HepG2 (cell line): ENCODE results near the gene PARD3. TPM values are rescaled to one million over a fixed set of nuclear protein-coding genes. Genes with fewer than 3 reads are reported as not detected.

Source experiments
- AHDC1 ChIP-seq: sonication (generic); formaldehyde crosslinking; IDR thresholded peaks from 2 replicates; pipeline ENCODE4 v1.5.1; 2020; ENCODE audit warnings: mild to moderate bottlenecking, missing genetic modification reagents, borderline replicate concordance
- BRD4 ChIP-seq: sonication (generic); formaldehyde crosslinking; IDR thresholded peaks from 2 replicates; pipeline ENCODE4 v1.4.0; 2020; ENCODE audit warnings: missing genetic modification reagents
- FOXM1 ChIP-seq: sonication (generic); formaldehyde crosslinking; IDR thresholded peaks from 2 replicates; pipeline ENCODE4 v1.5.0; 2020; ENCODE audit warnings: missing genetic modification reagents
- PRMT3 ChIP-seq: sonication (generic); formaldehyde crosslinking; IDR thresholded peaks from 2 replicates; pipeline ENCODE4 v1.8.1; 2022; ENCODE audit warnings: low read depth, mild to moderate bottlenecking, moderate library complexity, missing genetic modification reagents, borderline replicate concordance
- SAFB2 ChIP-seq: sonication (generic); formaldehyde crosslinking; IDR thresholded peaks from 2 replicates; pipeline ENCODE4 v1.5.1; 2020; ENCODE audit warnings: missing genetic modification reagents, low read depth, mild to moderate bottlenecking, borderline replicate concordance
- SNAPC2 ChIP-seq: sonication (generic); formaldehyde crosslinking; IDR thresholded peaks from 2 replicates; pipeline ENCODE4 v1.8.1; 2022; ENCODE audit warnings: mild to moderate bottlenecking, missing genetic modification reagents
- TAF1 ChIP-seq: sonication (generic); formaldehyde crosslinking; IDR thresholded peaks from 2 replicates; pipeline ENCODE4 v1.4.0; 2020; ENCODE audit warnings: missing genetic modification reagents
- ZNF10 ChIP-seq: sonication (generic); formaldehyde crosslinking; IDR thresholded peaks from 2 replicates; pipeline ENCODE4 v1.4.0; 2020; ENCODE audit warnings: mild to moderate bottlenecking, low read depth, missing genetic modification reagents, borderline replicate concordance
- ZNF678 ChIP-seq: sonication (generic); formaldehyde crosslinking; IDR thresholded peaks from 2 replicates; pipeline ENCODE4 v1.4.0; 2020; ENCODE audit warnings: mild to moderate bottlenecking, missing genetic modification reagents
- ZSCAN30 ChIP-seq: sonication (generic); formaldehyde crosslinking; IDR thresholded peaks from 2 replicates; pipeline ENCODE4 v1.5.0; 2020; ENCODE audit warnings: mild to moderate bottlenecking, missing genetic modification reagents
- polyA plus RNA-seq, 8 experiments: library from polyadenylated mRNA; depleted of rRNA in 3 of 8; stranded (reverse) in 7 of 8; unstranded in 1 of 8; fragments of >200 nt; fragmentation: Illumina TruSeq in 4 of 8; extraction: Trizol in 4 of 8; gene quantifications; 2 replicates each; pipeline versions ENCODE4 v1.2.1 to v1.2.3, GENCODE V29; 2011 to 2016; ENCODE audit warnings: low read depth in 4 of 8, missing spikeins in 1 of 8, mixed read lengths in 1 of 8; ENCODE audit not compliant: insufficient read depth in 1 of 8
- total RNA-seq, 5 experiments: library from RNA; depleted of rRNA; stranded (reverse); fragments of >200 nt; fragmentation: Illumina TruSeq; extraction: Trizol; gene quantifications; 2 replicates each; pipeline ENCODE4 v1.2.3, GENCODE V29; 2016; ENCODE audit warnings: low read depth in 1 of 5
- TF ChIP-seq, protein P1 (sequence below): sonication (generic); formaldehyde crosslinking; IDR thresholded peaks from one replicate; pipeline ENCODE4 v1.5.1; 2020; ENCODE audit warnings: mild to moderate bottlenecking, missing genetic modification reagents; ENCODE audit errors: not compliant biosample characterization
- TF ChIP-seq, protein P2 (sequence below): sonication (generic); formaldehyde crosslinking; conservative IDR thresholded peaks from 2 replicates; pipeline ENCODE4 v1.8.1; 2023; ENCODE audit warnings: missing genetic modification reagents

PARD3 gene
- total and polyA plus RNA-seq, 2 of the 13 experiments (the other 11 are each of a cell fraction or from before 2014, with no cell fraction given): 40.9 to 60.0 TPM

DNA sequence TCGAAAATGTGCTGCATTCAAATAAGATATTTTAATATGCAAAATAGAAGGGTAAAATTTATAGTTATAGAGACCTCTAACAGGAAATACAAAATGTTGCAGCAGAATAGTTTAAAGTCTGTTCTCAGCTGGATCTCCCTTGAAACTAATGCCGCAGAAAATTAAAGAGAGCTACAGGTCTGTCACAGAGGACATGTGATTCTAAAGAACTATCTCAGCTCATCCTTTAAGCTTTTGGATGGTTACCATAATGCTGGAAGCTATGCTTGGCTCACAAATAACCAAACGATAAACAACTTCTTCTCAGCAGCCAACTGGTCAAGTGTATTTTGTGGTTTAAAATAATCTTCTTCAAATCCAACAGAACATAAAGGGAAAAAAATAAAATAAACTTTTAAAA is 353.0 kb downstream of the PARD3 start (continued):
- TF ChIP-seq, protein P1, sequence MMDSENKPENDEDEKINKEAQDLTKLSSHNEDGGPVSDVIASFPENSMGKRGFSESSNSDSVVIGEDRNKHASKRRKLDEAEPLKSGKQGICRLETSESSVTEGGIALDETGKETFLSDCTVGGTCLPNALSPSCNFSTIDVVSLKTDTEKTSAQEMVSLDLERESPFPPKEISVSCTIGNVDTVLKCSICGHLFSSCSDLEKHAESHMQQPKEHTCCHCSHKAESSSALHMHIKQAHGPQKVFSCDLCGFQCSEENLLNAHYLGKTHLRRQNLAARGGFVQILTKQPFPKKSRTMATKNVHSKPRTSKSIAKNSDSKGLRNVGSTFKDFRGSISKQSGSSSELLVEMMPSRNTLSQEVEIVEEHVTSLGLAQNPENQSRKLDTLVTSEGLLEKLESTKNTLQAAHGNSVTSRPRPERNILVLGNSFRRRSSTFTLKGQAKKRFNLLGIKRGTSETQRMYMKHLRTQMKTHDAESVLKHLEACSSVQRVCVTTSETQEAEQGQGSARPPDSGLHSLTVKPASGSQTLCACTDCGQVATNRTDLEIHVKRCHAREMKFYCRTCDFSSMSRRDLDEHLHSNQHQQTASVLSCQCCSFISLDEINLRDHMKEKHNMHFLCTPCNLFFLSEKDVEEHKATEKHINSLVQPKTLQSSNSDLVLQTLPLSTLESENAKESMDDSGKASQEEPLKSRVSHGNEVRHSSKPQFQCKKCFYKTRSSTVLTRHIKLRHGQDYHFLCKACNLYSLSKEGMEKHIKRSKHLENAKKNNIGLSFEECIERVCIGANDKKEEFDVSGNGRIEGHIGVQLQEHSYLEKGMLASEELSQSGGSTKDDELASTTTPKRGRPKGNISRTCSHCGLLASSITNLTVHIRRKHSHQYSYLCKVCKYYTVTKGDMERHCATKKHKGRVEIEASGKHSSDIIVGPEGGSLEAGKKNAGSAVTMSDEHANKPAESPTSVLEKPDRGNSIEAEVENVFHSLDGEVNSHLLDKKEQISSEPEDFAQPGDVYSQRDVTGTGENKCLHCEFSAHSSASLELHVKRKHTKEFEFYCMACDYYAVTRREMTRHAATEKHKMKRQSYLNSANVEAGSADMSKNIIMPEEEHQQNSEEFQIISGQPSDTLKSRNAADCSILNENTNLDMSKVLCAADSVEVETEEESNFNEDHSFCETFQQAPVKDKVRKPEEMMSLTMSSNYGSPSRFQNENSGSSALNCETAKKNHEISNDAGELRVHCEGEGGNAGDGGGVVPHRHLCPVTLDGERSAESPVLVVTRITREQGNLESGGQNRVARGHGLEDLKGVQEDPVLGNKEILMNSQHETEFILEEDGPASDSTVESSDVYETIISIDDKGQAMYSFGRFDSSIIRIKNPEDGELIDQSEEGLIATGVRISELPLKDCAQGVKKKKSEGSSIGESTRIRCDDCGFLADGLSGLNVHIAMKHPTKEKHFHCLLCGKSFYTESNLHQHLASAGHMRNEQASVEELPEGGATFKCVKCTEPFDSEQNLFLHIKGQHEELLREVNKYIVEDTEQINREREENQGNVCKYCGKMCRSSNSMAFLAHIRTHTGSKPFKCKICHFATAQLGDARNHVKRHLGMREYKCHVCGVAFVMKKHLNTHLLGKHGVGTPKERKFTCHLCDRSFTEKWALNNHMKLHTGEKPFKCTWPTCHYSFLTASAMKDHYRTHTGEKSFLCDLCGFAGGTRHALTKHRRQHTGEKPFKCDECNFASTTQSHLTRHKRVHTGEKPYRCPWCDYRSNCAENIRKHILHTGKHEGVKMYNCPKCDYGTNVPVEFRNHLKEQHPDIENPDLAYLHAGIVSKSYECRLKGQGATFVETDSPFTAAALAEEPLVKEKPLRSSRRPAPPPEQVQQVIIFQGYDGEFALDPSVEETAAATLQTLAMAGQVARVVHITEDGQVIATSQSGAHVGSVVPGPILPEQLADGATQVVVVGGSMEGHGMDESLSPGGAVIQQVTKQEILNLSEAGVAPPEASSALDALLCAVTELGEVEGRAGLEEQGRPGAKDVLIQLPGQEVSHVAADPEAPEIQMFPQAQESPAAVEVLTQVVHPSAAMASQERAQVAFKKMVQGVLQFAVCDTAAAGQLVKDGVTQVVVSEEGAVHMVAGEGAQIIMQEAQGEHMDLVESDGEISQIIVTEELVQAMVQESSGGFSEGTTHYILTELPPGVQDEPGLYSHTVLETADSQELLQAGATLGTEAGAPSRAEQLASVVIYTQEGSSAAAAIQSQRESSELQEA (CRISPR knock-in tag): no peak
- no peak for TF ChIP-seq SAFB2 (CRISPR knock-in tag)
- no peak for TF ChIP-seq FOXM1 (CRISPR knock-in tag)
- no peak for TF ChIP-seq SNAPC2 (CRISPR knock-in tag)
- TF ChIP-seq, protein P2, sequence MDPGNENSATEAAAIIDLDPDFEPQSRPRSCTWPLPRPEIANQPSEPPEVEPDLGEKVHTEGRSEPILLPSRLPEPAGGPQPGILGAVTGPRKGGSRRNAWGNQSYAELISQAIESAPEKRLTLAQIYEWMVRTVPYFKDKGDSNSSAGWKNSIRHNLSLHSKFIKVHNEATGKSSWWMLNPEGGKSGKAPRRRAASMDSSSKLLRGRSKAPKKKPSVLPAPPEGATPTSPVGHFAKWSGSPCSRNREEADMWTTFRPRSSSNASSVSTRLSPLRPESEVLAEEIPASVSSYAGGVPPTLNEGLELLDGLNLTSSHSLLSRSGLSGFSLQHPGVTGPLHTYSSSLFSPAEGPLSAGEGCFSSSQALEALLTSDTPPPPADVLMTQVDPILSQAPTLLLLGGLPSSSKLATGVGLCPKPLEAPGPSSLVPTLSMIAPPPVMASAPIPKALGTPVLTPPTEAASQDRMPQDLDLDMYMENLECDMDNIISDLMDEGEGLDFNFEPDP: no peak
- TF ChIP-seq ZNF678 (CRISPR knock-in tag): no peak
- no peak for TF ChIP-seq BRD4 (CRISPR knock-in tag)
- no peak for TF ChIP-seq PRMT3 (CRISPR knock-in tag)
- TF ChIP-seq AHDC1 (CRISPR knock-in tag): no peak
- TF ChIP-seq ZNF10: no peak
- TF ChIP-seq ZSCAN30 (CRISPR knock-in tag): no peak
- TF ChIP-seq TAF1 (CRISPR knock-in tag): no peak
